Right lobe of liver (tissue), 4 donors: ENCODE results near the gene SAMD4A.

Experiments
- POLR2A ChIP-seq: fragments of 450-650 bp; IDR thresholded peaks from one replicate; pipeline ENCODE4 v1.6.1; 2017; ENCODE audit warnings: antibody characterized with exemption, mild to moderate bottlenecking
- TF ChIP-seq, protein P1 (sequence below), 4 donors: fragments of 200-600 bp in 3 of 4; fragments of 450-650 bp in 1 of 4; IDR thresholded peaks; one replicate each; pipeline versions ENCODE4 v1.5.1 to v1.8.0; 2016 to 2022; ENCODE audit warnings: antibody characterized with exemption in 4 of 4, mild to moderate bottlenecking in 2 of 4
- donor health status: DM: no; HTN: no; CAD: no.
- donor health status: DM: no; HTN: no; CAD: no.
- donor health status: DM: no; HTN: yes; CAD: no.

DNA sequence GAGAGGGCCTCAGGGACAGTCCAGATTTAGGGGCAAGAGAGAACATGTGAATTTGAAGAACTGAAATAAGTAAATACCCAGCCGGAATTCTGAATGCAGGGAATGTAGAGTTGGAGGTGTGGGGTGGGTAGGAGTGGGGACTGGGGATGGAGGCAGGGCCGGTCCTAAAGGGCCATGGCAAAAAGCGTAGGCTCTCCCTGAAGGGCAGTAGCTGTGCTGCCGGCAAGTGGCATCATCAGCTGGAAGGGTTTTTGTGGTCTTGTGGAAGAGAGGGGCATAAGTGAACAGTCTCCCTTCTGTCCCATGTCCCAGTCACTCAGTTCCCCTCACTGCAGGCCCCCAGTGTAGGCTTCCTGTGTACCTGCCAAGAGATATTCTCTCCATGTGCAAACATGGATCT lies 231.1 kb downstream of the SAMD4A start:
- no peak for TF ChIP-seq POLR2A
- TF ChIP-seq, protein P1, sequence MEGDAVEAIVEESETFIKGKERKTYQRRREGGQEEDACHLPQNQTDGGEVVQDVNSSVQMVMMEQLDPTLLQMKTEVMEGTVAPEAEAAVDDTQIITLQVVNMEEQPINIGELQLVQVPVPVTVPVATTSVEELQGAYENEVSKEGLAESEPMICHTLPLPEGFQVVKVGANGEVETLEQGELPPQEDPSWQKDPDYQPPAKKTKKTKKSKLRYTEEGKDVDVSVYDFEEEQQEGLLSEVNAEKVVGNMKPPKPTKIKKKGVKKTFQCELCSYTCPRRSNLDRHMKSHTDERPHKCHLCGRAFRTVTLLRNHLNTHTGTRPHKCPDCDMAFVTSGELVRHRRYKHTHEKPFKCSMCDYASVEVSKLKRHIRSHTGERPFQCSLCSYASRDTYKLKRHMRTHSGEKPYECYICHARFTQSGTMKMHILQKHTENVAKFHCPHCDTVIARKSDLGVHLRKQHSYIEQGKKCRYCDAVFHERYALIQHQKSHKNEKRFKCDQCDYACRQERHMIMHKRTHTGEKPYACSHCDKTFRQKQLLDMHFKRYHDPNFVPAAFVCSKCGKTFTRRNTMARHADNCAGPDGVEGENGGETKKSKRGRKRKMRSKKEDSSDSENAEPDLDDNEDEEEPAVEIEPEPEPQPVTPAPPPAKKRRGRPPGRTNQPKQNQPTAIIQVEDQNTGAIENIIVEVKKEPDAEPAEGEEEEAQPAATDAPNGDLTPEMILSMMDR (IDR thresholded peaks at IDR 0.05), result no peak
